HG02943 (cell line): ENCODE measurements around the gene KLHL22.
"Not testable (repeated sequence)": the region's sequence is repeated elsewhere in the genome, so short reads cannot be mapped to it uniquely, and the experiment has no call there.

Experiments
- ATAC-seq: cut with Tn5 transposase; IDR thresholded peaks from one replicate; pipeline ENCODE4 v1.9.1; 2021; ENCODE audit warnings: mild to moderate bottlenecking, low read depth, moderate library complexity; ENCODE audit not compliant: unreplicated experiment

Gene KLHL22

GRCh38 chr22:20451920-20452319 lies 43.7 kb downstream of the KLHL22 start:
- ATAC-seq, result no peak

GRCh38 chr22:20451129-20451778 lies 44.3 kb downstream of the KLHL22 start:
- not testable (repeated sequence) for ATAC-seq

DNA sequence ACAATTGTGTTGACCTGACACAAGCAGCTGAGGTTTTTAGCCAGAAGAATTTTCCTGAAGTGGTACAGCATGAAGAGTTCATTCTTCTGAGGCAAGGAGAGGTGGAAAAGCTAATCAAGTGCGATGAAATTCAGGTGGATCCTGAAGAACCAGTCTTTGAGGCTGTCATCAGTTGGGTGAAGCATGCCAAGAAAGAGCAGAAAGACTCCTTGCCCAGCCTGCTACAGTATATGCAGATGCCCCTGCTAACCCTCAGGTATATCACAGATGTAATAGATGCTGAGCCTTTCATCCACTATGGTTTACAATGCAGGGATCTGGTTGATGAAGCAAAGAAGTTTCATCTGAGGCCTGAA lies 45.1 kb downstream of the KLHL22 start:
- ATAC-seq, result no peak

DNA sequence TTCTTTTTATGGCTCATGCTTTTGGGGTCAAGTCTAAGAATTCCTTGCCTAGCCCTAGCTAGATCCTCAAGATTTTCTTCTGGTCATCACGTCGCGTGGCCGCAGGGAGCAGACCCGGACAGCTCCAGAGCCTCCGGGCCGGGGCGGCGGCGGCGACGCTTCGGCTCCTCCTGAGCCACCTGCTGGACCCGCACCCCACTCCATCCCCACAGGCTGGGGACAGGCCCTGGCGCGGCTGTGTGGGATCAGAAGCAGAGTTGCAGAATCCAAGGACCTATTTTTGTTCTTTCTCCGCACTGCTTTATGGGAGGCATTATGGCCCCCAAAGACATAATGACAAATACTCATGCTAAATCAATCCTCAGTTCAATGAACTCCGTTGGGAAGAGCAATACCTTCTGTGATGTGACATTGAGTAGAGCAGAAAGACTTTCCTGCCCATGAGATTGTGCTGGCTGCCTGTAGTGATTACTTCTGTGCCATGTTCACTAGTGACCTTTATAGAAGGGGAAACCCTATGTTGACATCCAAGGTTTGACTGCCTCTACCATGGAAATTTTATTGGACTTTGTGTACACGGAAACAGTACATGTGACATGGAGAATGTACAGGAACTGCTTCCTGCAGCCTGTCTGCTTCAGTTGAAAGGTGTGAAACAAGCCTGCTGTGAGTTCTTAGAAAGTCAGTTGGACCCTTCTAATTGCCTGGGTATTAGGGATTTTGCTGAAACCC lies 45.6 kb downstream of the KLHL22 start:
- ATAC-seq, result no peak

DNA sequence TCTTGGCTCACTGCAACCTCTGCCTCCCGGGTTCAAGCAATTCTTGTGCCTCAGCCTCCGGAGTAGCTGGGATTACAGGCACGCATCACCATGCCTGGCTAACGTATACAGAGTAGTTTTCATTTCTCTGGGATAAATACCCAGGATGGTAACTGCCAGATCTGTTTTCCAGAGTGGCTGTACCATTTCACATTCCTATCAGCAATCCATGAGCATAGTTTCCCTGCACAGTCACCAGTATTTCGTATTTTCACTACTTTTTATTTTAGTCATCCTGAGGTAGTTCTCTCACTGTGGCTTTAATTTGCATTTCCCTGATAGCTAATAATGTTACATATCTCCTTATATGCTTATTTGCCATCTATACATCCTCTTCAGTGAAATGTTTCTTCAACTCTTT lies 47.0 kb downstream of the KLHL22 start:
- no peak for ATAC-seq

DNA sequence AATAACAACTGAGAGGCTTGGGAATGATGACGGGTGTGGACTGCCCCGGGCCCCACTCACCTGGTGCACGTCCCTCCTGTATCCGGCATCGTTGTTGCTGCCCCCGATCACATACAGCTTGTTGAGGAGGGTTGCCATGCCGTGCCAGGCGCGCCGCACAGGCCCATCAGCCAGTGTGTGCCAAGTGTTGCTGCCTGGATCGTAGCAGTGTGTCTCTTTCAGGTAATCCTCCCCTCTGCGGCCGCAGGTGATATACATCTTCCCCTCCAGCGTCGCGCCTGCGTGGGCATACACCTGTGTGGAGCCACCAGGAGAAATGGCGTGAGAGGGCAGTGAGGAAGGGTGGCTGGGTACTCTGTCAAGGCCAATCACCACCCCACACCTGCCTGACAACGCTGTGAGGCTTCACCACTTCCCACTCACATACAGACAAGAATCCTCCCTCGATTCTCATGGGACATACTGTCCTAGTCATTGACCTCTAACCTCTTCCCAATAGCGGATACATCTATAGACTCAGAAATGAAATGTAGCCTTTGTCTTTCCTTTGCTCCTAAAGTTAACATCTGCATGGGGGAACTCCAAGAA lies 49.1 kb downstream of the KLHL22 start:
- no peak for ATAC-seq

GRCh38 chr22:20444325-20444724 lies 51.3 kb downstream of the KLHL22 start:
- no peak for ATAC-seq

GRCh38 chr22:20442485-20443284 lies 52.9 kb downstream of the KLHL22 start:
- ATAC-seq, result no peak

DNA sequence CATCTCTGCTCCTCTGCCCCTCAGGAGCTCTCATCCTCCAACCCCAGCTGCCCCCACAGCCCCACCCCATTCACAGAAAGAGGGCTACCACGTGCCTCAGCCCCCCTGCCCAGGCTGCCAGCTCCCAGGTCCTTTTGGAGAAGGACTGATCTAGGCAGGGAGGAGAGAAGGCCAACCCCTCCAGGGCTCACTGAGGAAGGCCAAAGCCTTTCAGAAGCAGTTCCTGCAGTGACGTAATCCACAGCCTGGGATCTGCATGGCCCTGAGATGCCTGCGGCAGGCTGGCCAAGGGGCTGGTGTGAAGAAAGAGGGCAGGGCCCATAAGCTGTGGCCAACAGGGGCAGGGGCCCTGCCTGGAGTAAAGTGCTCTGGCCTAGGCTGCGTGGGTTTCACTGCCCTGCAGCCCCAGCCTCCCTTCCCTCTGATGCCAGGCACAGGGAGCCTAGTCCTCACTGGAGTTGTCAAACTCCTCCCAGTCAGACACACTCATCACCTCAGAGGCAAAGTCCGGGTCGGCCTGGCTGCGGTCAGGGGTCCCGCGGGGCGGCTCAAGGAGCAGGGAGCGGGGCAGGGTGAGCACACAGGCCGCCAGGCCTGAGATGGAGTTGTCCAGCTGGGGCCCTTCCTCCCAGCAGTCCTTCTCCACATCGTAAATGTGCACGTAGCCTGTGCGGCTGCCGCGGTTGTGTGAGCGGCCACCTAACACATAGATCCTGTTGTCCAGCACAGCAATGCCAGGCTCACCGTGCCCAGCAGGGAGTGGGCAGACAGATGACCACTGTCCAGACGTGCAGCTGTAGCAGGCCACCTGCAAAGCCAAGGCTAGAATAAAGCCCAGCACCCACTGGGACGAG lies 53.7 kb downstream of the KLHL22 start:
- ATAC-seq, result no peak

- no peak for ATAC-seq
These were observed 54.7 kb downstream of the KLHL22 start for GRCh38 chr22:20440637-20441591.

- ATAC-seq, result no peak
These were observed 55.5 kb downstream of the KLHL22 start for GRCh38 chr22:20439928-20440575.

DNA sequence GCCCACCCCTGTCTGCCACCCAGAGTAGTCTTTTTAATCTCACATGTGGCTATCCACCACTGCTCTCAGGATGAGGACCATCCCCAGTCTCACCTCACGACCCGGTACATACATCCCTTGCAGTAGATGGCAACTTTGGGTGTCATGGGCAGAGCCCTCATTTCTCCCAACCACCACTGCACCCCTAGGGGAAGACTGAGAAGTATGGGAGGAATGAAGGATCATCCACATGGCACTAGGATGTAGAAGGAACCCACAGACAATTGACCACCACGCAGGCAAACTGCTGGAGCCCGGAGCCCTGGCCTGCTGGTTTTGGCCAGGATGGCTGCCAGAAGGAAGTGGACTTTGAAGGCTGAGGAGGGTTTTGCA lies 56.1 kb downstream of the KLHL22 start:
- no peak for ATAC-seq

DNA sequence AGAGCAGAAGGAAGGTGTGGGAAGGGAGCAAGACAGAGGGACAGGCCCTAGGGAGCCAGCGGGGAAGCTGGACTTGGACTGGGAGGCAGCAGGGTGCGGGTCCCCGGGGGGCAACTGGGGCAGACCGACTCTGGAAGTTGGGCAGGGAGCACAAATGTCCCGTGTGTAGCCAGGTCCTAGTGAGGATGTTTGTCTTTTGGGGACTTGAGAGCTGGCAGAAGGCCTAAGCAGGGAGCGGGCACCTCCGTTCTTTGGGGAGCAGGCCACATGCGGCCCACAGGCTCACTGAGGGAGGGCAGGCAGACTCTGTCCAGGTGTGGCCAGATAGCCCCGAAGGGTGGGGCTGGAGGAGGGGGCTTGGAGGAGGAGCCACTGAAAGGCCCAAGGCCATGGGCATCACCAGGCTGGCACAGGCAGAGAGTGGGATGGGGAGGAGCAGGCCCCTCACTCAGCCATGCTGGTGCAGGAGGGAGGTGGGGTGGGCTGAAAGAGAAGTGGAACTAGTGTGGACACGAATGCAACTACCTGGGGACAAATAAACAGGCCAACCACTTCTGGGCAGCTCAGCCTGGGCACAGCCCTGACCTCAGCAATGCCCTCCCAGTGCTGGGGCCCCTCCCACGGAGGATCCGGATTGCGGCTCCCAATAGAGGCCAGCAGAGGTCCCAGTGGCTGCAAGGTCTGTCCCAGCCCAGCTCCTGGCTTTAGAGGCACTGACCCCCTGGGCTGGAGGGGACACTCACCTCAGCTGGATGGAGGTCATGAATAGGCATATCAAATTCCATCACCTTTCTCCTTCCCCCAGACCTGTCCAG lies 56.7 kb downstream of the KLHL22 start:
- no peak for ATAC-seq

- no peak for ATAC-seq
These were observed 57.2 kb downstream of the KLHL22 start for GRCh38 chr22:20438427-20438677.

- ATAC-seq, result no peak
These were observed 57.8 kb downstream of the KLHL22 start, which contains the start of gene SCARF2 for GRCh38 chr22:20437613-20438426. Gene SCARF2 (minus strand): TSS chr22:20437825. CDS start chr22:20437754, 71 bp downstream.

DNA sequence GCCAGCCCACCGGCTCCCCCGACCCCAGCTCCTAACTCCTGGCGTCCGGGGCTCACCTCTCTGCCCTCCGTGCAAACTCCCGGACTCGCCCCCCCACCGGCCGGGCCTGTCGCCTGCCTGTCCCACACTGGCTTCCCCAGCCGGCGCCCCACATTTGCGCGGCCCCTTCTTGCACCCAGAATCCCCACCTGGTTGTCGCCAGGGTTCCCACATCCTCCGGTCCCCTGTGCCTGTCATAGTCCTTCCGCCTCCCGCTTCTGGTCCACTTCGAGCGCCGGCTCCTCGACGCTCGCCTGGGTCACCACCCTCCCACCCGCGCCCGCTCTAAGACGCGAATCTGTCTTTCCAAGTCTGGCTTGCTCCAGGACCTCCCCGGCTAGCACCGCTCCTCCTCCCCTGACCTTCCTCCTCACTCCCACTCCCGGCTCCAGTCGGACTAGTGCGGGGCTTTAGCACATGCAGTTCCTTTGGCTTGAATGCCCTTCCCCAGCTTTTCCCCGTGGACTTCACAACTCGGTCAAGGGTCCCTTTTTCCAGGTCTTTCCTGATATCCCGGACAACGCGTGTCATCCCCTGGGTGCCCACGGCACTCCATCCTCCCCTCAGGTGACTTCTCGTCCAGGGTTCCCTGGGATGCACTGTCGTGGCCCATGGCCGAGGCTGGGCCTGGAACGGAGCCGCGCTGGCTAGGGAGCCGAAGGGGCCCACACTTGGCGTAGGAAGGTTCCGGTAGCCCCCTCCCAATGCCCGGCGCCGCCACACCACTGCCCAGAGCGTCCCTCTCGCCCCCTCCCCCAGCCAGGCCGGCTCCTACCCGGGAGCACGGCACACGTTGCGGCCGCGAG lies 58.6 kb downstream of the KLHL22 start:
- no peak for ATAC-seq
